GM18520 (cell line): Measurements from ENCODE around the gene LRP6.
"Not testable (repeated sequence)": the region's sequence is repeated elsewhere in the genome, so short reads cannot be mapped to it uniquely, and the experiment has no call there.

ENCODE experiments used
- ATAC-seq: cut with Tn5 transposase; IDR thresholded peaks from one replicate; pipeline ENCODE4 v1.9.1; 2021; ENCODE audit not compliant: unreplicated experiment

Gene LRP6

GRCh38 chr12:12127304-12127703 is 139.5 kb downstream of the LRP6 start:
- ATAC-seq = no peak

DNA sequence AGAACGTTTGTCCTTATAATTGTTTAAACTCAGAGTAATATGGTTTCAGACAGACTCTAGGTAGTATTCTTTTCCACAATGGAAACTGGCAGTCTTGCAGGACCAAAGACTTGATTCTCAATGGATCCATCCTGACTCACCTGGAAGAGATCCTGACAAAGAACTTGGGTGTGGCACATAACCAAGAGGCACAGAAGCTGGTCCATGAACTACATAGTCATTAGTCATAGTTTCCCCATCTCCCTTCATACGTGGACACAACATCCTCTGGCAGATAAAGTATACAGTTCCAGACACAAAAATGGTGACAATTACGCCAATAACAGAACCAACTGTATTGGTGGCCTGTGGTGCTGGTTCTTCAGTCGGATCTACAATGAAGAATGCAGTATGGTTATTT is 140.3 kb downstream of the LRP6 start:
- ATAC-seq = no peak

GRCh38 chr12:12123036-12123604 is 143.7 kb downstream of the LRP6 start:
- no peak for ATAC-seq

- ATAC-seq = no peak
These were observed 145.8 kb downstream of the LRP6 start for GRCh38 chr12:12121061-12121460.

DNA sequence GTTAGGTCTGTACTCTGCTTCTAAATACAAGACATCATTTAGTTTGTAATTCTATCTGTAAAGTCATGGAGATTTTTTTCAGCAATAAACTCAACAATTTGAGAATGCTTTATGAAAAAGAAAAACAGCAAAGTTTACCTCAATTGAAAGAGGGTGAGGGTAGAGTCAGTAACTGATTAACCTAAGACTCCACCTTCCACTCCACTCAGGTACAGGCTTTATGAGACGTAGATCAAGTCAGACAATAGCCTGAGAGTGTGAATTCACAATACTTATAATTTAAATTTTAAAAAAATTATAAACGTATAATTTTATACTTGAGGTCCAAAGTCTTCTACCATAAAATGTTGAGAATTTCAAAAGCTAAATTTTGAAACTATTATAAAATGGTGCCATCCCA is 150.2 kb downstream of the LRP6 start:
- ATAC-seq = no peak

GRCh38 chr12:12115514-12115913 is 151.3 kb downstream of the LRP6 start:
- no peak for ATAC-seq

GRCh38 chr12:12110923-12111555 is 155.8 kb downstream of the LRP6 start:
- not testable (repeated sequence) for ATAC-seq

- no peak for ATAC-seq
These were observed 158.3 kb downstream of the LRP6 start for GRCh38 chr12:12108441-12109058.

DNA sequence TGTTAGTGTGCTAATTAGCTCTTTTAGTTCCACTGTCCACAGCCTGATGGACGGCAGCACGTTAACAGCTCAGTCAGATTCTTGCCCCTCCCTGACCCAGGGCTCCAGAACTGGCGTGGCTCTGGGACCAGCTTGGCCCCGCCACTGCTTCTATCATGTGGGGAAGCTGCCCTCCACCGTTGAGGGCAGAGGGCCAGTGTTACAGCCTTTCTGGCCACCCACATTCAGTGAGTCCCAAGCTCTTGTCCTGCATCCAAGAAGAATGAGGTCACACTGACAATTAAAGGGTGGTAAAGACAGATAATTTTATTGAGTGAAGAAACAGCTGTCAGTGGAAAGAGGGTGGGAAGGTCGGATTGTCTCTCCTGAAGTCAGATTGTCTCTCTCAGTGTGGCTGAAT is 159.2 kb downstream of the LRP6 start:
- ATAC-seq = no peak

- no peak for ATAC-seq
These were observed 167.7 kb downstream of the LRP6 start for GRCh38 chr12:12099102-12099501.

GRCh38 chr12:12098691-12099015 is 168.2 kb downstream of the LRP6 start:
- no peak for ATAC-seq

- ATAC-seq = no peak
These were observed 168.8 kb downstream of the LRP6 start for GRCh38 chr12:12097891-12098690.

DNA sequence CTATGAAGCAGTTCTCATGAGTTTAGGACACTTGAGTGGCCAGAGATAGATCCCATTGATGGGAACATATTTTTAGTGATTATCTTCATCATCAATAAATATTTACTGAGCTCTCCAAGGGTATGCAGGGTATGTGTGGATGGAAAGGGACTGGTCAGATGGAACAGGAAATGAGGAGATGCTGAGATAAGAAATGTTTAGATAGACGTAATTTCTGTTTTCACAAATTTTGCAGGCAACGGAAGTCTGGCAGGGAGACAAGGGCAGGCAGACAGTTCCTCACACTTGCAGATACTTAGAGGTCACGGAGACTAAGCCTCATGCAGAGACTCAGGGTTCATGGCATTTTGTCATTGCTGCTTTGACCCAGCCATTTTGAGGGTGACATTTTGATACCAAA is 171.8 kb downstream of the LRP6 start:
- no peak for ATAC-seq

DNA sequence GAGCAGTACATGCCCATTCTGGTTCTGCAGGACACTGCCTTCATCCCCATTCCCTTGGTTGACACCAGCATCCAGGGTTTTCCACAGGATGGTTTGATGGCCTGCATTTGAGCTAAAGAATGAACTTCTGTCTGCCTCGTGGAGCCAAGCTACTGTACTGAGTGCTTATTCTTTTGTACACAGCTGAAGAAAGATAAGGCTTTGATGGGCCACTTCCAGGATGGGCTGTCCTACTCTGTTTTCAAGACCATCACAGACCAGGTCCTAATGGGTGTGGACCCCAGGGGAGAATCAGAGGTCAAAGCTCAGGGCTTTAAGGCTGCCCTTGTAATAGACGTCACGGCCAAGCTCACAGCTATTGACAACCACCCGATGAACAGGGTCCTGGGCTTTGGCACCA is 172.4 kb downstream of the LRP6 start:
- ATAC-seq = no peak

DNA sequence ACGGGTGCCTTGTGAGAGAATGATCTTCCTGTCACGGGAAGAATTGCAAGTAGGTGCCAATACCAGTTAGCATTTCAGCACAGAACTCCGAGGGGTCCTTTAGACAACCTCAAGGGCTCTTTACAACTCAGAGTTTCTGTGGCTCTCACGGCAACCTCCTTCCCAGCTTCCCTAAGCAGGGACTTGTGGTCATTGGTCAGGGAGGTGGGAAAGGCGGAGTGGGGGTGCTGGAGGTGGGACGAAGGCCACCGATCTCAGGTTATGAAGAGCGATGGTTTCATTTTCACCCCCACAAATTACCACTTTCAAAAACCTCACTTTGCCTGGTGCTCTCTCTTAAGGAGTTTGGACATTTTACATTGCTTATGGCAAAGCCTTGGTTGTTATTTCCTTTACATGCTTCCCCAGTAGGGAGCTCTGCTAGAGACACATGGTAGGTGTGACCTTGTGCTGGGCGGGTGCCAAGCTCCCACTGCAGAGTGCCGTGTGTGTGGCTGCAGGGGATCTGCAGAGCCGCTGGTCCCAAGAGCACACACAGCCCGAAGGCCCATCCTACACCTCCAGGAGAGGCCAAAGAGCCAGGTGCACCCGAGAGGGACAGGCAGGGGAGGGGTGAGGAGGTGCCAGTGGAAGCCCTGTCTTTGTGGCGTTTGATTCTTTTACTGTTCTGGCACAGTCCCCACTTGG is 174.7 kb downstream of the LRP6 start:
- ATAC-seq = no peak

DNA sequence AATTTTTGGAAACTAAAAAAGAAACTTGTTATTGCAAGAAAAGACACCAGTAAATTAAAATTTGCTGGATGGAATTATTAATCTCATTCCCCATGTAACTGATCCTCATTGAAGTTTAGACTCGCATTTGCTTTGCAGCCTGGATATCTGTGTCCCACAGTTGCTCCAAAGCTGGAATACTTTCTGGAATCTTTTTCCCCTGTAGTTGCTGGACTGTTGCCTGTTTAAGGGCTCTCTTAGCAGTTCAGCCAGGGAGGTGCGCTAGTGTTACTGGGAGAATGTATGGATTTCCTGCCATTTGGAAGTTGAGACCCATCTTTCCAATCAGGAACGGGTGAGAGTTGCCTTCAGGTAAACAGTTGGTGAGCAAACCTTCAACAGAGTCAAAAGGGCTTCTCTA is 175.8 kb downstream of the LRP6 start:
- no peak for ATAC-seq

- ATAC-seq = no peak
These were observed 178.1 kb downstream of the LRP6 start for GRCh38 chr12:12088761-12089160.

GRCh38 chr12:12088147-12088546 is 178.7 kb downstream of the LRP6 start:
- no peak for ATAC-seq

- ATAC-seq = no peak
These were observed 179.2 kb downstream of the LRP6 start for GRCh38 chr12:12087693-12088034.

DNA sequence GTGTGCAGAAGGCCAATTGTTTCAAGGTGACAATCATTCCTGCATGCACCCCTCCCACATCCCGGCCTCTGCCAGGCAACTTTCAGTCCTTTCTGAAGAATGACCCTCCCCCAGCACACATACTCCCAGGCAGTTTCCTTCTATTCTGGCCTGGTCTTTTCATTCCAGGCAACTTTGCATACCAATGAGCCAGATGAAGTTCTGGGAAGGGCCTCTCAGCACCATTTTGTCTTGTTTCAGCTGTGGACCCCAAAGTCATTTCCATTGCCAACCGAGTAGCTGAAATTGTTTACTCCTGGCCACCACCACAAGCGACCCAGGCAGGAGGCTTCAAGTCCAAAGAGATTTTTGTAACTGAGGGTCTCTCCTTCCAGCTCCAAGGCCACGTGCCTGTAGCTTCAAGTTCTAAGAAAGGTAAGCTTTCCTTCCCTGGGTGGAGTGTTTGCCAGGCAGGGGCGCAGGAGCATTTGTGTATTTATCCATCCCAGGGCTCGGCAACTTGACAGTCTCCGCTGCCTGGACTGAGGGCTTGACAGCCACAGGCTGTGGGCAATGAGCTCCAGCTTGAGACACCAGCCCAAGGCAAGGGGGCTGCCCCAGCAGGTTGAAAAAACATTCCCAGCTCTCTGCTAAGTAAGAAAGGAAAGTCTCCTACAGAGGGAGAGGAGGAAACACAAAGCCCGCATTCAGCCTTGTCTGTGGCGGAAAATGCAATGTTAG is 179.7 kb downstream of the LRP6 start:
- ATAC-seq = no peak

- no peak for ATAC-seq
These were observed 180.5 kb downstream of the LRP6 start for GRCh38 chr12:12086362-12086761.
